K562 (cell line): ENCODE results near the gene NT5DC4. TPM values are rescaled to one million over a fixed set of nuclear protein-coding genes. Genes with fewer than 3 reads are reported as not detected.

Experiments used
- ETV6 ChIP-seq, 3 experiments: fragments of 150-350 bp in 1 of 3; sonication (generic) in 1 of 3; formaldehyde crosslinking in 1 of 3; IDR thresholded peaks; 2 replicates each; pipeline versions ENCODE4 v1.6.1 to v1.8.0; 2014 to 2022; ENCODE audit warnings: borderline replicate concordance in 2 of 3, low read depth in 2 of 3, antibody characterized with exemption in 1 of 3, low read length in 1 of 3, mild to moderate bottlenecking in 1 of 3, missing genetic modification reagents in 1 of 3
- FOXM1 ChIP-seq, 2 experiments: fragments of 450-650 bp in 1 of 2; sonication (generic) in 1 of 2; formaldehyde crosslinking in 1 of 2; IDR thresholded peaks; 2 replicates each; pipeline versions ENCODE4 v1.6.1 to v1.9.0; 2017 to 2022; ENCODE audit warnings: low read depth in 2 of 2, mild to moderate bottlenecking in 2 of 2, missing genetic modification reagents in 1 of 2, moderate library complexity in 1 of 2
- HINFP ChIP-seq: fragments of 450-650 bp; conservative IDR thresholded peaks from 2 replicates; pipeline ENCODE4 v1.6.1; 2016; ENCODE audit warnings: missing genetic modification characterization, low read depth, mild to moderate bottlenecking, control low read depth, missing compliant biosample characterization
- ILF3 ChIP-seq: fragments of 450-650 bp; IDR thresholded peaks from 2 replicates; pipeline ENCODE4 v1.6.1; 2018; ENCODE audit warnings: antibody characterized with exemption, mild to moderate bottlenecking, moderate library complexity, borderline replicate concordance
- NCOA2 ChIP-seq, 2 experiments: fragments of 450-650 bp; IDR thresholded peaks; 2 replicates each; pipeline ENCODE4 v1.6.1; 2018; ENCODE audit warnings: mild to moderate bottlenecking in 2 of 2, moderate library complexity in 1 of 2; ENCODE audit not compliant: partially characterized antibody in 2 of 2
- OTX1 ChIP-seq: fragments of 450-650 bp; formaldehyde crosslinking; IDR thresholded peaks from 2 replicates; pipeline ENCODE4 v1.4.0; 2022; ENCODE audit warnings: mild to moderate bottlenecking
- RB1 ChIP-seq: fragments of 450-650 bp; IDR thresholded peaks from 2 replicates; pipeline ENCODE4 v1.6.1; 2017; ENCODE audit warnings: low read depth, mild to moderate bottlenecking
- RBM14 ChIP-seq: fragments of 200-400 bp; formaldehyde crosslinking; IDR thresholded peaks from 2 replicates; pipeline ENCODE4 v1.6.1; 2018; ENCODE audit warnings: low read depth, mild to moderate bottlenecking, low read length, moderate library complexity, borderline replicate concordance; ENCODE audit not compliant: insufficient read depth
- SMARCB1 ChIP-seq: IDR thresholded peaks from 2 replicates; pipeline ENCODE4 v1.6.1; 2011; ENCODE audit warnings: improper control_type of control experiment, low read depth; ENCODE audit not compliant: insufficient read length
- SMARCC2 ChIP-seq: fragments of 450-650 bp; IDR thresholded peaks from 2 replicates; pipeline ENCODE4 v1.6.1; 2017; ENCODE audit warnings: antibody characterized with exemption, moderate library complexity, mild to moderate bottlenecking, low read depth
- TEAD2 ChIP-seq: fragments of 450-650 bp; IDR thresholded peaks from 2 replicates; pipeline ENCODE4 v1.6.1; 2016; ENCODE audit warnings: missing genetic modification characterization, control low read depth, missing compliant biosample characterization
- XRCC3 ChIP-seq: fragments of 450-650 bp; IDR thresholded peaks from 2 replicates; pipeline ENCODE4 v1.6.1; 2017; ENCODE audit warnings: mild to moderate bottlenecking, moderate library complexity
- YBX1 ChIP-seq: fragments of 450-650 bp; IDR thresholded peaks from 2 replicates; pipeline ENCODE4 v1.7.1; 2016; ENCODE audit warnings: mild to moderate bottlenecking
- polyA plus RNA-seq, 8 experiments: library from polyadenylated mRNA; depleted of rRNA in 4 of 8; stranded (reverse) in 5 of 8; unstranded in 3 of 8; fragments of >200 nt; fragmentation: Nextera tagmentation in 2 of 8; fragmentation: Illumina TruSeq in 1 of 8; extraction: Ambion mirVana in 2 of 8; extraction: Trizol in 1 of 8; gene quantifications; 2 replicates each; pipeline versions ENCODE4 v1.2.1 to v1.2.3, GENCODE V29; 2011 to 2014; ENCODE audit warnings: inconsistent platforms in 1 of 8, missing spikeins in 1 of 8
- total RNA-seq, 7 experiments: library from RNA; depleted of rRNA in 6 of 7; stranded (reverse); fragments of >200 nt in 6 of 7; fragmentation: Illumina TruSeq in 2 of 7; extraction: Trizol in 2 of 7; gene quantifications; 2 replicates each; pipeline versions ENCODE4 v1.2.1 to v1.2.3, GENCODE V29; 2011 to 2021; ENCODE audit warnings: low replicate concordance in 1 of 7
- TF ChIP-seq, protein P1 (sequence below), 2 experiments: fragments of 450-650 bp; IDR thresholded peaks; 2 replicates each; pipeline ENCODE4 v1.6.1; 2016; ENCODE audit warnings: mild to moderate bottlenecking in 2 of 2, borderline replicate concordance in 1 of 2, low read depth in 1 of 2, moderate library complexity in 1 of 2

NT5DC4 gene
- total and polyA plus RNA-seq, 9 of the 15 experiments (the other 6 are each of a cell fraction or from before 2014, with no cell fraction given), result 0.44 to 6.9 (median 2.5) TPM

DNA sequence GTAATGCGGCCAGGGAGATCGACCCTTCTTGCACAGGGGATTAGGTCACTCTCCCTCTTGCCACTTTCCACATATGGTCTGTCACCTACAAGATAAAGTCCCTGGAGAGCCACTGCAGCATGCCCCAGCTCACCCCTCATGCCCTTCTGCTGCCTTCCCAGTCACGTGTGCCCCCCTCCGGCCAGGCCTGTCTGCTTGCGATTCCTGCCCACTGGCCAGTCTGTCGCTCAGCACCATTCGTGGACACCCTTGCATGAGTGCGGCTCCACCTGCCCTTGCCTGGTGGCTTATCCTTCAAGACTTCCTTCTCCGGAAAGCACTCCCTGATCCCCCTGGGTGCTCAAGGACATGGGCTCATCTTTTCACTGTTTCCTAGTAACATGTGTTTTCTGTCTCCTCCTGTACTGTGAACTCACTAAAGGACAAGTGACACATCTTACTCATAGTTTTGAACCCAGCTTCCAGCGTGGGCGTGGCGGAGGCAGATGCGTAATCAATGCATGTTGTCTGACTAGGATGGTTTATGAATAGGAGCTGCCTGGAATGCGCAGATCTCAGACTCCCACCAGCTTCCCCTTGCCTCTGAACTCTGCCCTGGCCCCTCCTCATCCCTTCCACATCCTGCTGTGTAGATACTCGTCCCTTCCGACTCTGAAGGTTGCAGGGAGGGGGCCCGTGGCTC is 7.8 kb upstream of the NT5DC4 start (continued):
- TF ChIP-seq ILF3 (no peak), TEAD2 (tag) (no peak), RB1 (no peak), SMARCC2 (0 out of 2 replicates have a peak, but pooled peaks have one; percentile 18), RBM14 (no peak), NCOA2 (IDR thresholded peaks at IDR 0.05; ENCODE audit: partially characterized antibody in 2 of 2) (no peak), XRCC3 (no peak), OTX1 (no peak), FOXM1 (IDR thresholded peaks at IDR 0.05; ENCODE audit: low read depth) (no peak), FOXM1 (CRISPR knock-in tag; IDR thresholded peaks at IDR 0.05; ENCODE audit: low read depth) (no peak), ETV6 (IDR thresholded peaks at IDR 0.05; ENCODE audit: borderline replicate concordance in 1 of 2, low read depth in 2 of 2, low read length in 1 of 2) (no peak), ETV6 (CRISPR knock-in tag; IDR thresholded peaks at IDR 0.05; ENCODE audit: borderline replicate concordance) (no peak), SMARCB1 (no peak), HINFP (tag) (no peak), YBX1 (no peak)
- TF ChIP-seq, protein P1, sequence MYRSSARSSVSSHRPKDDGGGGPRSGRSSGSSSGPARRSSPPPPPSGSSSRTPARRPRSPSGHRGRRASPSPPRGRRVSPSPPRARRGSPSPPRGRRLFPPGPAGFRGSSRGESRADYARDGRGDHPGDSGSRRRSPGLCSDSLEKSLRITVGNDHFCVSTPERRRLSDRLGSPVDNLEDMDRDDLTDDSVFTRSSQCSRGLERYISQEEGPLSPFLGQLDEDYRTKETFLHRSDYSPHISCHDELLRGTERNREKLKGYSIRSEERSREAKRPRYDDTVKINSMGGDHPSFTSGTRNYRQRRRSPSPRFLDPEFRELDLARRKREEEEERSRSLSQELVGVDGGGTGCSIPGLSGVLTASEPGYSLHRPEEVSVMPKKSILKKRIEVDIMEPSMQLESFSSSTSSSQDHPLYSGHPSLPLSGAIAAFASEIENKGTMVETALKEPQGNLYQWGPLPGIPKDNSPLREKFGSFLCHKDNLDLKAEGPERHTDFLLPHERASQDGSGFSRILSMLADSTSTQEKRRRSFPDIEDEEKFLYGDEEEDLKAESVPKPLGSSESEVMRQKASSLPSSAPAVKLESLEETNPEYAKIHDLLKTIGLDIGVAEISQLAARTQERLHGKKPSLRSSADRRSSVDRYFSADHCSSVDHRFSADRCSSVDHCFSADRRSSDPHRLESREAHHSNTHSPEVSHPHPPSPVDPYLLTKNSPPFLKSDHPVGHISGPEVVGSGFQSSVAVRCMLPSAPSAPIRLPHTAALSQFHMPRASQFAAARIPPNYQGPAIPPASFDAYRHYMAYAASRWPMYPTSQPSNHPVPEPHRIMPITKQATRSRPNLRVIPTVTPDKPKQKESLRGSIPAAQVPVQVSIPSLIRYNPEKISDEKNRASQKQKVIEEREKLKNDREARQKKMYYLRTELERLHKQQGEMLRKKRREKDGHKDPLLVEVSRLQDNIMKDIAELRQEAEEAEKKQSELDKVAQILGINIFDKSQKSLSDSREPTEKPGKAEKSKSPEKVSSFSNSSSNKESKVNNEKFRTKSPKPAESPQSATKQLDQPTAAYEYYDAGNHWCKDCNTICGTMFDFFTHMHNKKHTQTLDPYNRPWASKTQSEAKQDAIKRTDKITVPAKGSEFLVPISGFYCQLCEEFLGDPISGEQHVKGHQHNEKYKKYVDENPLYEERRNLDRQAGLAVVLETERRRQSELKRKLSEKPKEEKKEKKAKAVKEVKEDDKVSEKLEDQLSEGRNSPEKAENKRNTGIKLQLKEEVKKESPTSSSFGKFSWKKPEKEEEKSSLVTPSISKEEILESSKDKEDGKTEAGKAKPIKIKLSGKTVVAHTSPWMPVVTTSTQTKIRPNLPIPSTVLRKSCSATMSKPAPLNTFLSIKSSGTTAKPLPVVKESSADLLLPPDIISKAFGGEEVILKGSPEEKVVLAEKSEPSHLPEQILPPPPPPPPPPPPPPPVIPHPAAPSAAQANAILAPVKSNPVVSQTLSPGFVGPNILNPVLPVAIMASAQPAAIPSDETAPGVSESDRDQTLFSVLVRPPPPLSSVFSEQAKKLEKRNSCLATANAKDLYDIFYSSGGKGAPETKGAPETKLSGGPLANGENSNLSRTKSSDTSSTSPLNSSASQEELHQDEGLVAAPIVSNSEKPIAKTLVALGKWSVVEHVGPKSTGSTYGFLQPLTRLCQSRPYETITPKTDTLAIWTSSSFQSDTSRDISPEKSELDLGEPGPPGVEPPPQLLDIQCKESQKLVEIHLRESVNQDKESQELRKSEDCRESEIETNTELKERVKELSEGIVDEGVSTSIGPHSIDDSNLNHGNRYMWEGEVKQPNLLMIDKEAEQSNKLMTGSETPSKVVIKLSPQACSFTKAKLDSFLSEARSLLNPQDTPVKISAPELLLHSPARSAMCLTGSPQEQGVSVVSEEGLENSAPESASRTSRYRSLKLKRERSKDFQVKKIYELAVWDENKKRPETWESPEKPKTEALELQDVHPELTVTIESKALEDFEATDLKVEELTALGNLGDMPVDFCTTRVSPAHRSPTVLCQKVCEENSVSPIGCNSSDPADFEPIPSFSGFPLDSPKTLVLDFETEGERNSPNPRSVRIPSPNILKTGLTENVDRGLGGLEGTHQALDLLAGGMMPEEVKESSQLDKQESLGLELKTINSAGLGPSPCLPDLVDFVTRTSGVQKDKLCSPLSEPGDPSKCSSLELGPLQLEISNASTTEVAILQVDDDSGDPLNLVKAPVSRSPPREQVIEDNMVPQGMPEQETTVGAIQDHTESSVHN (IDR thresholded peaks at IDR 0.05; ENCODE audit: borderline replicate concordance in 1 of 2, low read depth in 1 of 2), result no peak
